CD4-positive, alpha-beta memory T cell (primary cell): Measurements from ENCODE around the gene BCKDHB. TPM values are rescaled to one million over a fixed set of nuclear protein-coding genes. Genes with fewer than 3 reads are reported as not detected.

Source experiments
- CTCF ChIA-PET: fragments of 350-600 bp; sonication (Branson Sonifier 250); formaldehyde crosslinking; loops from one replicate; lab custom pipeline; 2021; ENCODE audit warnings: inconsistent platforms; ENCODE audit not compliant: partially characterized antibody; lab: Charles Lee
- POLR2A ChIA-PET: fragments of 350-600 bp; sonication (Branson Sonifier 250); formaldehyde crosslinking; loops from one replicate; lab custom pipeline; 2021; ENCODE audit not compliant: partially characterized antibody; lab: Charles Lee
- DNase-seq, 5 donors: peaks; one replicate each; pipeline versions ENCODE4 v3.0.0 to v3.0.0-alpha.2; 2020 to 2022; ENCODE audit warnings: mixed read lengths in 1 of 5
- H3K27ac ChIP-seq: one replicate; pipeline ENCODE4 v1.7.0; 2013; ENCODE audit warnings: low read depth, low read length
- H3K27me3 ChIP-seq: 2 replicates; pipeline ENCODE4 v1.7.0; 2013; ENCODE audit warnings: mild to moderate bottlenecking, low read length, moderate library complexity; ENCODE audit not compliant: insufficient read depth
- H3K36me3 ChIP-seq: 2 replicates; pipeline ENCODE4 v1.7.0; 2013; ENCODE audit warnings: mild to moderate bottlenecking, low read length, moderate library complexity; ENCODE audit not compliant: insufficient read depth
- H3K4me1 ChIP-seq: 2 replicates; pipeline ENCODE4 v1.7.0; 2013; ENCODE audit warnings: mild to moderate bottlenecking, low read length, moderate library complexity; ENCODE audit not compliant: insufficient read depth
- H3K4me3 ChIP-seq, 2 donors: one replicate each; pipeline ENCODE4 v1.7.0; 2013; ENCODE audit warnings: low read length in 2 of 2, mild to moderate bottlenecking in 1 of 2
- H3K9me3 ChIP-seq, 2 donors: one replicate each; pipeline ENCODE4 v1.7.0; 2013; ENCODE audit warnings: low read length in 2 of 2, control low read depth in 1 of 2; ENCODE audit not compliant: control insufficient read depth in 1 of 2
- H3K27ac Mint-ChIP-seq, 7 donors: one replicate each; pipeline ENCODE4 v1.8.0; 2020 to 2021; ENCODE audit warnings: mixed read lengths in 7 of 7, mild to moderate bottlenecking in 6 of 7, inconsistent platforms in 3 of 7, moderate library complexity in 3 of 7
- H3K27me3 Mint-ChIP-seq, 2 donors: one replicate each; pipeline ENCODE4 v1.8.0; 2020 to 2021; ENCODE audit warnings: mixed read lengths in 2 of 2
- H3K36me3 Mint-ChIP-seq, 2 donors: one replicate each; pipeline ENCODE4 v1.8.0; 2020 to 2021; ENCODE audit warnings: mixed read lengths in 2 of 2, inconsistent platforms in 1 of 2, mild to moderate bottlenecking in 1 of 2
- H3K4me1 Mint-ChIP-seq, 4 donors: one replicate each; pipeline ENCODE4 v1.8.0; 2020 to 2021; ENCODE audit warnings: mixed read lengths in 4 of 4, mild to moderate bottlenecking in 1 of 4
- H3K4me3 Mint-ChIP-seq, 8 donors: one replicate each; pipeline ENCODE4 v1.8.0; 2020 to 2021; ENCODE audit warnings: mixed read lengths in 8 of 8, mild to moderate bottlenecking in 7 of 8, moderate library complexity in 6 of 8, inconsistent platforms in 3 of 8
- H3K9me3 Mint-ChIP-seq, 8 donors: one replicate each; pipeline ENCODE4 v1.8.0; 2020 to 2021; ENCODE audit warnings: mixed read lengths in 8 of 8, mild to moderate bottlenecking in 5 of 8, inconsistent platforms in 3 of 8, moderate library complexity in 1 of 8
- intact Hi-C: fragments of 100-400 bp; cut with micrococcal nuclease; formaldehyde crosslinking; loops from one replicate; pipeline ENCODE4 v1.15.1; 2023
- polyA plus RNA-seq, 2 donors: library from polyadenylated mRNA; unstranded; fragments of 300-500 nt; fragmentation: Illumina TruSeq; gene quantifications; one replicate each; pipeline ENCODE4 v1.2.3, GENCODE V29; 2021
- total RNA-seq, 2 experiments: library from RNA; stranded (reverse); gene quantifications; one replicate each; pipeline ENCODE4 v1.2.3, GENCODE V29; 2021

Gene BCKDHB
- total and polyA plus RNA-seq, 4 experiments from 2014 or later = 11.8 to 28.7 (median 16.2) TPM

GRCh38 chr6:80249897-80250296 lies 143.4 kb downstream of the BCKDHB start:
- ChIA-PET CTCF (no interaction called here), POLR2A (no interaction called here)
- Mint-ChIP-seq H3K4me3 (no peak overlapping the region), H3K27me3 (no peaks in the 10 kb centered on the region), H3K4me1 (peaks cover 0 to 2% (median 0%) of the 10 kb centered on the region in 4 donors), H3K9me3 (no peaks in the 10 kb centered on the region), H3K27ac (no peak overlapping the region), H3K36me3 (peaks cover 0 to 15% of the 10 kb centered on the region in 2 donors)
- Histone ChIP-seq H3K4me1 (no peaks in the 10 kb centered on the region), H3K36me3 (no peaks in the 10 kb centered on the region), H3K27ac (no peak overlapping the region), H3K4me3 (no peak overlapping the region), H3K9me3 (no peaks in the 10 kb centered on the region), H3K27me3 (no peaks in the 10 kb centered on the region)
- intact Hi-C loops = no loop called here
- DNase-seq = no peak

DNA sequence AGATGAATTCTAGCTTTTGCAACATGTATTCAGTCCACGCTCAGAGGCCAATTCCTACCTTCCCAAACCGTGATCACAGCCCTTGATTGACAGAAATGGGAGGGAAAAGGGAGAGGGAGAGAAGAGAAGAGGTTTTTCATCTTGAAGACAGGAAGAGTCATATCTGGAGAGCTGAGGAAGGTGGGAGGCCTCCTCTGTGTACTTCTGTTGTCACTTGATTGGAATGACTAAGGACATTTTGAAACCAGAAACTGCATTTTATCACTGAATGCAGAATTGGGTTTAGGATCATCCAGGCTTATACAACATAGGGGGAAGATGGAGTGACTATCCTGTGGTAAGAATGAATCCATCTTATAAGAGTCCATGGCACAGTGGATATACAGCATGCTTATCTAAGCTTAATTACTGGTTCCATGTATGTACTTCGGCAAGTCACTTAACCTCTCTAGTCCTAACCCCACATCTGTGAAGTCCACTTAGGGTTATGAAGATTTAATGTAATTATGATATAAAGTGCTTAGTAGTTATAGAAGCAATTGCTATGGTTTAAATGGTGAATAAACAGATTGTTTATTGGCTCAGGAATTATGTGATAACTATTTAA lies 144.0 kb downstream of the BCKDHB start:
- H3K9me3 Mint-ChIP-seq = no peaks in the 10 kb centered on the region
- H3K4me1 Mint-ChIP-seq = peaks cover 0 to 2% (median 0%) of the 10 kb centered on the region in 4 donors
- Histone ChIP-seq H3K4me1 (no peaks in the 10 kb centered on the region), H3K9me3 (no peaks in the 10 kb centered on the region), H3K36me3 (no peaks in the 10 kb centered on the region), H3K27me3 (no peaks in the 10 kb centered on the region), H3K4me3 (no peak overlapping the region), H3K27ac (no peak overlapping the region)
- no peak for DNase-seq
- no peaks in the 10 kb centered on the region for H3K27me3 Mint-ChIP-seq
- ChIA-PET CTCF (no interaction called here), POLR2A (no interaction called here)
- H3K27ac Mint-ChIP-seq = no peak overlapping the region
- intact Hi-C loops = no loop called here
- H3K4me3 Mint-ChIP-seq = no peak overlapping the region
- H3K36me3 Mint-ChIP-seq = peaks cover 0 to 15% of the 10 kb centered on the region in 2 donors

GRCh38 chr6:80251321-80251720 lies 144.8 kb downstream of the BCKDHB start:
- H3K4me1 Mint-ChIP-seq = peaks cover 0 to 2% (median 0%) of the 10 kb centered on the region in 4 donors
- Histone ChIP-seq H3K4me3 (no peak overlapping the region), H3K36me3 (no peaks in the 10 kb centered on the region), H3K27me3 (no peaks in the 10 kb centered on the region), H3K9me3 (no peaks in the 10 kb centered on the region), H3K4me1 (no peaks in the 10 kb centered on the region), H3K27ac (no peak overlapping the region)
- DNase-seq = no peak
- H3K36me3 Mint-ChIP-seq = peaks cover 0 to 15% of the 10 kb centered on the region in 2 donors
- H3K27me3 Mint-ChIP-seq = no peaks in the 10 kb centered on the region
- no peaks in the 10 kb centered on the region for H3K9me3 Mint-ChIP-seq
- no peak overlapping the region for H3K4me3 Mint-ChIP-seq
- POLR2A ChIA-PET = no interaction called here
- no peak overlapping the region for H3K27ac Mint-ChIP-seq
- CTCF ChIA-PET = no interaction called here
- intact Hi-C loops = no loop called here

DNA sequence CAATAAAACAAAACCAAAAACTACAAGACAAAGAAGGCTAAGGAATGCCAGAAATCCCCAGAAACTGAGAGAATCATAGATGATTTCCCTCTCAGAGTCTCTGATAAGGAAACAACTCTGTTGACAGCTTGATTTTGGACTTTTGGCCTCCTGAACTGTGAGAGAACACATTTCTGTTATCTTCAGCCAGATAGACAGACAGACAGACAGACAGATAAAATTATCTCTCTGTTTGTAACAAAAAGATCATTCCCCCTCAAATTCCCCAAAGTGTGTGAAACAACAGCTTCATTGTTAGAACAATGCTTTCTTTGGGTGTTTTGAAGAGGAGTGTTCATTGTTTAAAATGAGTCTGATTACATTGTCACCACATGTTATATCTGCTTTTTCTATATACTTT lies 148.2 kb downstream of the BCKDHB start:
- Mint-ChIP-seq H3K9me3 (no peaks in the 10 kb centered on the region), H3K27ac (no peak overlapping the region), H3K4me3 (no peak overlapping the region), H3K36me3 (peaks cover 0 to 24% of the 10 kb centered on the region in 2 donors), H3K27me3 (no peaks in the 10 kb centered on the region), H3K4me1 (no peaks in the 10 kb centered on the region)
- Histone ChIP-seq H3K4me3 (no peak overlapping the region), H3K27ac (no peak overlapping the region), H3K9me3 (no peaks in the 10 kb centered on the region), H3K4me1 (no peaks in the 10 kb centered on the region), H3K36me3 (no peaks in the 10 kb centered on the region), H3K27me3 (no peaks in the 10 kb centered on the region)
- no peak for DNase-seq
- intact Hi-C loops = no loop called here
- CTCF ChIA-PET = no interaction called here
- POLR2A ChIA-PET = no interaction called here

DNA sequence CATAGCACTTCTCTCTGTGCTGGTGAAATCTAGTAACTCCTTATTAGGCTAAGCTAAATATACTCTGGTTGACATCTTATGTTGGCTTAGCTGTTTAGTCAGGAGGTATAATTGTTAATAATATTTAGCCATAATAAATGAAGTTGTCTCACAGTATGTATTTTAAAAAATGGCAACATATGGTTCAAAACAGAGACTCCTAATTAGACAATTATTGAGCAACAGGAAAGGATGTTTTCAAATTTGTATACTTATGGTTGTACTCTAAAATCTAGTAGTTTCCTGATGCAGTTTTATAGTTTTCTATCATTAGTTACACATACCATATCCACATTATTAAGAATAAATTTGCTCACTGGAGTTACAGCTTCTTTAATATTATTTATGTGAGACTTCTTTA lies 150.2 kb downstream of the BCKDHB start:
- intact Hi-C loops = no loop called here
- no peak for DNase-seq
- H3K4me1 Mint-ChIP-seq = no peaks in the 10 kb centered on the region
- H3K36me3 ChIP-seq = no peaks in the 10 kb centered on the region
- H3K9me3 Mint-ChIP-seq = no peaks in the 10 kb centered on the region
- H3K36me3 Mint-ChIP-seq = peaks cover 0 to 19% of the 10 kb centered on the region in 2 donors
- no peaks in the 10 kb centered on the region for H3K4me1 ChIP-seq
- no peaks in the 10 kb centered on the region for H3K27me3 ChIP-seq
- POLR2A ChIA-PET = no interaction called here
- CTCF ChIA-PET = no interaction called here
- no peaks in the 10 kb centered on the region for H3K9me3 ChIP-seq
- H3K27ac Mint-ChIP-seq = no peak overlapping the region
- H3K4me3 Mint-ChIP-seq = no peak overlapping the region
- no peaks in the 10 kb centered on the region for H3K27me3 Mint-ChIP-seq
- H3K27ac ChIP-seq = no peak overlapping the region
- H3K4me3 ChIP-seq = no peak overlapping the region

GRCh38 chr6:80259118-80259517 lies 152.6 kb downstream of the BCKDHB start:
- Mint-ChIP-seq H3K27ac (no peak overlapping the region), H3K36me3 (peaks cover 0 to 21% of the 10 kb centered on the region in 2 donors)
- CTCF ChIA-PET = no interaction called here

DNA sequence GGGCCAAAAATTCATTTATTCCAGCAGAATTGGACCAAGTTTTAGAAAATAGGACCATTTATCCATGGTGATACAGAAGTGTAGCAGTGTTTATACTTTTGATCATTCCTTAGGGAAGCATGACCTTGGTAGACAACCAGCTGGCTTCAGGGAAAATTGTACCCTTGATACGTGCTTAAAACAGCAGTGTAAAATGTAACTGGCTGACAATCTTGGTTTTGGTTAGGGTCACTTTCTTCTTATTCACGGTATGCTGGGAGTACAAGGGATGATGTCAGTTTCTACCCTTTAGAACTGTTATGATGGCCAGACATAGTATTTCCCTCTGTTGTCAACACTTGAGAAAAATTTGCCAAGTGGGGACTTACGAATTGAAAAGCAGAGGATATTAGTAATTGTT lies 157.1 kb downstream of the BCKDHB start:
- Mint-ChIP-seq H3K9me3 (no peaks in the 10 kb centered on the region), H3K4me1 (no peaks in the 10 kb centered on the region), H3K27ac (no peak overlapping the region), H3K4me3 (no peak overlapping the region), H3K36me3 (peaks cover 0 to 18% of the 10 kb centered on the region in 2 donors), H3K27me3 (no peaks in the 10 kb centered on the region)
- CTCF ChIA-PET = no interaction called here
- intact Hi-C loops = no loop called here
- POLR2A ChIA-PET = no interaction called here
- no peaks in the 10 kb centered on the region for H3K27me3 ChIP-seq
- H3K9me3 ChIP-seq = no peaks in the 10 kb centered on the region
- no peak overlapping the region for H3K27ac ChIP-seq
- DNase-seq = no peak
- H3K36me3 ChIP-seq = no peaks in the 10 kb centered on the region
- H3K4me1 ChIP-seq = no peaks in the 10 kb centered on the region
- H3K4me3 ChIP-seq = no peak overlapping the region

More at GRCh38 chr6:80259118-80259517, 152.6 kb downstream of the BCKDHB start:
- Histone ChIP-seq H3K4me3 (no peak overlapping the region), H3K27me3 (no peaks in the 10 kb centered on the region), H3K36me3 (no peaks in the 10 kb centered on the region), H3K27ac (no peak overlapping the region), H3K9me3 (no peaks in the 10 kb centered on the region), H3K4me1 (no peaks in the 10 kb centered on the region)
- H3K4me1 Mint-ChIP-seq = no peaks in the 10 kb centered on the region
- POLR2A ChIA-PET = no interaction called here
- H3K4me3 Mint-ChIP-seq = no peak overlapping the region
- intact Hi-C loops = no loop called here
- no peak for DNase-seq
- no peaks in the 10 kb centered on the region for H3K9me3 Mint-ChIP-seq
- H3K27me3 Mint-ChIP-seq = no peaks in the 10 kb centered on the region
